ENCODE measurements around the gene BCAS3. TPM values are rescaled to one million over a fixed set of nuclear protein-coding genes. Genes with fewer than 3 reads are reported as not detected.
A peak's percentile ranks its signal among the peaks of the same experiment; 100 is the strongest.

BCAS3 gene
- total RNA-seq, 1 donor from 2014 or later: 40.8 TPM

DNA sequence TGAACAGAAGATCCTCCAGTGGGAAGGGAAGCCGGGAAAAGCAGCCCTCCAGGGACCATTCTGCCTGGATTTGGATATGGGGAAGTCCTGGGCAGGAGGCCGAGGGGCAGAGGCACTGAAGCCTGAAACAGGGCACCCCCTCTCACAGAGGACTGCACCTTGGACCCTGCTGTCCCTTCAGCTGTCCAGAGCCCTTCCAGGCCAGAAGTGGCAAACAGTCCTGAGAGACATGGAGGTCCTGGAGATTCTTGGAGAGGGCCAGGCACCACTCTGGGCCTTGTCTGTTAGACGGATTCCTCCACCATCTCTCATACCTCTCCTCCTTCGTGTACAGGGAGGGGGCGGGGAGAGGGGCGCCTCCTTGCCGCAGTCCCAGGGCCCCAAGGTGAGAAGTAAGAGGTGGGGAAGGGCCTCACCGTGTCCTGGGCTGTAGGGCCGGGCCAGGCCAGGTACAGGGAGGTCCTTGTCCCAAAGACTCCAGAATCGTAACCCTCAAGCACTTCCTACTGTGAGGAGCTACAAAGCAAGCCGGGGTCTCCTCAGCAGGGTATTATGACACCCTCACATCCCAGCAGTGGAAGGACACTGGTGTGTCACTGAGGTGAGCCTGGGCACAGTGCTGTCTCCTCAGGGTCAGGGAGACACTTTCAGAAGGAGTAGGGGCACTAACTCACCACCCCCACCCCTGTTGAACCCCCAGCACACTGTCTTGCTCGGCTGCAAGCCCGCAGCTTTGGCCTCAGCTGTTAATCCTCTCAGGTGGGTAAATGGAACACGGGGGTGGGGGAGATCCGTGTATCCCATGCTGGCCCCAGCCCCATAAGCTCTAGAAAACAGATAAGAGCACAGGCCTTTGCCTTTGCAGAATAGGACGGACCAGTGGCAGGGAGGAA is 705.4 kb downstream of the BCAS3 start:
- no peak for FAIRE-seq
- DNase-seq (ENCODE audit: low spot score in 2 of 2): no peak

DNA sequence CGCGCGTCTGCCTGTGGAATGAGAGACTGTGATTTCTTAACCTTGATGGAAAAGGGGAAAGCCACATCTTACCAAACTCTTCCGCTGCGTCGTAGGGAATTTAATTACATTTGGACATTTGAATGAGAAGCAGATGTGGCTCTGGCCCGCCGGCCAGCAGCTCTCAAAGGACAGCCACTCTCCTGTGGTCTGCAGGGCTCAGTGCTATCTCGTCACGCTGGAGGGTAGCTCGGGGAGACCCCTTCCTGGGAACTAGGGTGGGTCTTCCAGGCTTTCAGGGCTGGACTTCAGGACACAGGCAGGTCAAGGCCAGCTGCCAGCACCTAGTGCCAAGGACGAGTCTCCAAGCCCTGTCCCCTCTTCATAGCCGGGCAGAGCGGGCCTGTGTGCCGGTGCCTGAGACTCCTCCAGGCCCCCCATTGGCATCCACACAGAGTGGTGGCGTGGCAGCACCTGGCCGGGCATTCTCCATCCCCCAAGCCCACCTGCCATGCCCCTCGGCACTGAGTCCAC is 706.1 kb downstream of the BCAS3 start:
- DNase-seq (ENCODE audit: low spot score in 2 of 2): no peak
- no peak for FAIRE-seq

DNA sequence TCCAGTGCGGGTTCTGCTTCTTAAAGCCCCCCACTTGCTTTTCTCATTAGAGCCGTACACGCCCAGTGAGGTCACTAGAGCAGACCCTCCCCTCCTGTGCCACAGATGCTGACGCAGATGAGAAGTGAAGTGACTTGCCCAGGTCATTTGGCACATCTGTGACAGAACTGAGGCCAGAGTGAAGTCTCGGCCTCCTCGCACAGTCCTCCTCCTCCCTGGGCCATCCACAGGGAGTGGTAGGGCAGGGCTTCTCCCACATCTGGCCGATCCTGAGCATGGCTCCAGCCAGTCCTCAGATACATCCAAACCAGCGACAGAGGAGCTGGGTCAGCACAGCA is 706.7 kb downstream of the BCAS3 start:
- FAIRE-seq: no peak
- DNase-seq (ENCODE audit: low spot score in 2 of 2): no peak

DNA sequence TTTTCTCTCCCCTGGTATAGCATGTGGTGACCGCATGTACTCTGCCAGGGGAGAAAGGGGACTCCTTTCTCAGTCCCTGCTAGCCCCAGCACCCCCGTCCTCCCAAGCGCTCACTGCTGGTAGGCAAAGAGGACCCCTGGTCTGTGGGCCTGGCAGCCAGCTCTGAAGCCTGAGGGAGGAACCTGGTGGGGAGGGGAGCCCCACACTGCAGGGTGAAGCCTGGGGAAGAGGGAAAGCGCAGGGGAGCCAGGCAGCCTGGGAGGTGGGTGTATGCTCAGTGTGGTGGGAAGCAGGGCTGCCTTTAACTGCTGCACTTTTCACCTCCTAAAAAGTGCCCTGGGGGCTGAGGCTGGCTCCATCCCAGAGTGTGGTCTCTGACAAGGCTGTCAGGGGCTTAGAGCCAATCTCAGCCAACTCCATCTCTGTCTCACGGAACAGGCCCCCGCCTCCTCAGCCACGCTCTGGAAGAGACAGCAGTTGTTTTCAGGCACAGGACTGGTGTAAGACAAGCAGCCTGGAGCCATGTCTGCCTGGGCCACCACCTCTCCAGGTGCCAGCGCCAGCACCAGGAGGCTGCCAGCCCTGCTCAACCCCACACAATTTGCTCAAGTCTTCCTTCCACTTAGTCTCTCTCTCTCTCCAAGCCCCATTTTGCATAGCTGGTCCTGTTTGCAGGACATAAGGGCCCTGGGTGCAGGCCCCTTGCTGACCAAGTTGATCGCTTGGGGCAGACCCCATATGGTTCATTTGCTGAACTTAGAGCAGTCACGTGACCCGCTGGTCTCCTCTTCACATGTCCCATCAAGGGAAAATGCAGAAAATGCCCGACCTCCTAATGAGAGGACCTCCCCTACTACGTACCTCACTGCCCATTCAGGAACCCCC is 707.3 kb downstream of the BCAS3 start:
- no peak for DNase-seq (ENCODE audit: low spot score in 2 of 2)
- no peak for FAIRE-seq

DNA sequence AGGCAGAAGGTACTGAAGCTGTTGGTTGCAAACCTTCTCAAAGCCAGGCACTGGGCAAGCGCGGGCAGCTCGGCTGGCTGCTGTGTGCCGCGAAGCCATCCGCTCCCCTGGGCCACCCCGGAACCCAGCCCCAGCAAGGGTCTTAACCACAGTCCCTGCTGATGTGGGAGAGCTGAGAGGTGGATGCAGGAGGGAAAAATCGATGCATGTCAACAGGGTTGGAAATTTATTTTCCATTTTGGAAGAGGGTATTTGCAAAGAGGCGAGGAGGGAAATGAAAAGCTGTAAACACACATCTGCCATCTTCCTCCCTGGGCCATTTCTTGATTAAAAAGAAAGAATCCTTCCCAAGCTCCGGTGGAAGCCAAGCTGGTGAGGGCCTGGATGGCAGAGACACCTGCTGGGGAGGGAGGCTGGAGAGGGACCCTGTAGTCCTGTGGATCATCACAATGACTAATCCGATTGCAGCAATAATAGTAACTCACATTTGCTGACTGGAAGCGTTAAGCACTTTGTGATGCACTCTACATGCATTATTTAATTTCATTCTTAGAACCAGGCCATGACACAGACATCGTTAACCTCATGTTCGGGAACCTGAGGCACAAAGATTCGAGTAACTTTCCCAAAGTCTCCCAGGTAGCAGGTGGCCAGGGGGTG is 708.1 kb downstream of the BCAS3 start:
- DNase-seq (ENCODE audit: low spot score in 2 of 2) (no peak), FAIRE-seq (no peak)

DNA sequence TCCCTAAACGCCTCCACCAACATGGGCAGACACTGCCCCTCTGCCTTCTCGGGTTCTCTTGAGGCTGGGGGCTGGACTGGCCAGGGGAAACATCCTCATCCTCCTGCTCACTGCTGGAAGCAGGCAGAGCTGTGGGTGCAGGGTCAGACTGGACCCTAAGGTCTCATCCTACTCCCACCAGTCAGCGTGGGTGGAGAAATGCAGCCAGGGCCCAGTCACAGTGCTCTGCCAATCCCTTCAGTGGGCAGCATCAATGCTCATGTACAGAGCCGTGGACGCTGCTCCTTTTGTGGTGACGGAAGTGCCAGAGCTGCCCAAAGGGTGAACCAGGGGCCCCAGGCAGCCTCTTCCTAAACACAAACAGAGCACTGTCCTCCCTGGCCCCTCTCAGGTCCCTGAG is 708.6 kb downstream of the BCAS3 start:
- FAIRE-seq (no peak), DNase-seq (ENCODE audit: low spot score in 2 of 2) (no peak)

DNA sequence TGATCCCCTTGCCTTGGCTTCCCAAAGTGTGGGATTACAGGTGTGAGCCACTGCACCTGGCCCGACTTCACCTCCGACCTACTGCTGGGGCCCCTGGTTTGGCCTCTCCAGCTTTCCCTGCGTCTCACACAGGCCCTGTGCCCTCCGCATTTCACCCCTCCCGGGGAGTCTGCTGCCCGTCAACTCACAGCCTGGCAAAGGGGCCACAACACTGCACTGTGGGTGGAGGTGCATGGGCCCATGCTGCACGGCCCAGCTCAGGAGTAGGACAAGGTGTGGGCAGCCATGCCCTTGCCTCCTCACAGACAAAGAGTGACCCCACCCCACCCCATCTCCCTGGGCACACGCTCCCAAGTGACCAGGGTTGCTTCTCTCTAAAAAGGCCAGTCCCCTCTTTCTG is 709.4 kb downstream of the BCAS3 start:
- DNase-seq (ENCODE audit: low spot score in 2 of 2): no peak
- FAIRE-seq: no peak

DNA sequence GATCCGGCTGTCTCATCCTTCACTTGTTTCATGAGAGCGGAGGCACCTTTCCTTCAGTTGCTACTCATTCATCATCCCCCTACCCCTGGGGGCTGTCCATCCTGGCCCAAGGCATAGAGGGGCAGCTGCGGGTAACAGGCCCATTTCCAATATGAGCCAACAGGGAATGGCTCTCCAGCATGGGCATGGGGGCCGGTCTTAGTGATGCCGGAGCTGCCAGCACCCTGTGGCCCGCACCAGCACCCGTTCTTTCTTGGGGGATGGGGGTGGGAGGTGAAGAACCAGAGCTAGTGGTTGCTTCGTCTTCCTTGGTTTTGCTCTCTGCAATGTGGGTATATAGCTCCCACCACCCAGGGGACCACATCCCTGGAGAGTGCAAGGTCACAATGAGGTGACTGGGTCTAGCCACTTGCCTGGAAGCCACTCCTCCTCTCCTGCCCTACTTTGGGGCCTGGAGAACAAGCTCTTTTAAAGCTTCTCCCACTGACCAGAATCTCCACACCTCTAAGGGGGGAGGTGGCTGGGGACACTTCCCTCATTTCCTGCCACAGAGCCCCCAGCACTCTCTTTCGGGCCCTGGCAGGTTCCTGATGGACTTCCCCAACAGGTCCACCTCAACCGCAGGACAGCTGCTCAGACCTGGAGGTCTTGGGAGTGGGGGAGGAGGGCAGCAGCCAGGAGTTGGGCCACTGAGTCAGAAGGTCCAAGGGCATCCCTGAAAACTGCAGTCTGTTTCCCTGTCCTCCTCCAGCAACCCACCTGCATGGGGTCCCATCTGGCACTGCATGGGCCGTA is 710.1 kb downstream of the BCAS3 start:
- DNase-seq (ENCODE audit: low spot score in 2 of 2) (no peak), FAIRE-seq (no peak)

DNA sequence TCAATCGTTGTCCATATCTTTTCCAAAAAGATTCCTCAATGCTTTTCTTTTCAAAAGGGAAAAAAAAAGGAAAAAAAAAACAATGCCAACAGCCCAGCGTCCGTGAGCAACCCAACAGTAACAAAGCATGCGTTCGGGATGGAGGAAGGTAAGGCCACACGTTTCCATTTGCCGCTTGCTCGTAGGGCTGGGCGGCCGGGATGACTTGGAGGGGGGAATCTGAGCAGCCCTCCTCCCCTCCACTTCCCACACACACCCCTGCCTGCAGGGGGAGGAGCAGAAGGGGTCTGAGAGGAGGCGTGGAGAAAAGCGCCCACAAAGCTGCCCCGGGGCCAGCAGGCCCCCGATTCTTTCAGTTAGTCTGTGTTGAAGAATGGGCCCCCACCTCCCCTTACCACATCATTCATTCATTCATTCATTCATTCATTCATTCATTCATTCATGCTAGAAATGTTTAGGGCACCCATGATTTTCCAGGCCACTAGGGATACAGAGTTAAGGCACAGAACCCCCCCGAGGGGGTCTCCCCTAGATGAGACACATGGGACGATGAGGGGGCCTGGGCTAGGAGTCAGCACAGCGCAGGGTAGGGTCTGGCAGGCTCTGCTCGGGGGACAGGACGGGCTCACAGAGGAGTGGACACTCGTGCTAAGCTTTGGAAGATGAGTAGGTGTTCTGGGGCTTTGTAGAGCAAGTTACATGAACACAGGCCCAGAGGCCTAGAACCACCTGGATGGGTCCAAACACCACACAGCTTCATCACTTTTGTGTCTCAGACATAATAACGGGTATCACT is 711.1 kb downstream of the BCAS3 start:
- no peak for DNase-seq (ENCODE audit: low spot score in 2 of 2)
- FAIRE-seq: no peak

DNA sequence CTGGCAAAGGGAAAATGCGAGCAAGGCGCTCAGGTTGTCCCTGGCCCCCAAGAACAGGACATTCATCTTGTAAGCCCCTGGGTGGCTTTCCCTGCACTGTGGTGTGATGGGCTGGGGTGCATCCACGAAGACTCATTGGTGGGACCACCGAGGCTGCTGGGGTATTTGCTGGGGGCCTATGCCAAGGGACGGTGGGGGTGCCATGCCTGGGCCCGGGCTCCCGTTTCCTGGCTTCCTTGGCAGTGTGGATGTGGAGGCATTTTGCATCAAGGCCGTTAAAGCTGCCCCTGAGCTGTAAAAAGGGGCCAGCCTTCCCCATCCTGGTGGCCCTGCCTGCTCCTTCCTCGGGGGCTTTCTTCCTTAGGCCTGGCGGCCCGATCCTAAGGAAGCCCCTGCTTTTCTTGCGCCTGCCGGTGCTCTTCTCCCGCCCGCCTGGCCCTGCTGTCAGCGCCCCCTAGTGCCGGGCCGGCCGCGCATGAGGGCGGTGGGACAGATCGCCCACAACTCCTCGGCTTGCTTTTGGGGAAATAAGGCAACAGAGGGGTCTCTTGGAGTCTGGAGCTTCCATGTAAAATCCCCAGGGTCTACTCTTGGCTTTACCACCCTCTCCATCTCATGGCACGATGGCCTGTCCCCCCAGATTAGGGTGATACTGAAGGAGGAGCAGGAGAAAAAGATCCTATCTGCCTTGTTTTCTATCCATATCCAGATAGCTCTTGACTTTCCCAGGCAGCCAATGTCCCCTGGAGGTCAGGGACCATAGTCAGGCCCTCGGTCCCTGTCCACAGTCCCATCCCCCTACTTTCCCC is 712.2 kb downstream of the BCAS3 start:
- FAIRE-seq (no peak), DNase-seq (ENCODE audit: low spot score in 2 of 2) (peak in 1 of 2 donors; percentile 56)

DNA sequence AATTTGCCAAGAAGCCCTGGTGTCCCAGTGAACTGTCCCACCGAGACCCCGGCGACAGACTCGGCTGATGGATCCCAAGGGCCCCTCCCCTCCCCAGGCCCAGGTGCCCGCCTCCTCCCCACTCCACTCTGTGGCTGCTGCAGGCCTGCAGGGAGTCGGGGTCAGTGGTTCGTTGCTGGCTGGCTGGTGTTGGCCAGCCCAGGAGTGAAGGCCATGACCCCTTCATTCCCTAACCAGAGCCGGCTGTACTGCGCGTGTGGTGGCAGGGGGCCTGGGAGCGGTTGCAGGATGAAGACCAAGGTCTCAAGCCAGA is 712.8 kb downstream of the BCAS3 start:
- DNase-seq (ENCODE audit: low spot score in 2 of 2) (no peak), FAIRE-seq (no peak)

DNA sequence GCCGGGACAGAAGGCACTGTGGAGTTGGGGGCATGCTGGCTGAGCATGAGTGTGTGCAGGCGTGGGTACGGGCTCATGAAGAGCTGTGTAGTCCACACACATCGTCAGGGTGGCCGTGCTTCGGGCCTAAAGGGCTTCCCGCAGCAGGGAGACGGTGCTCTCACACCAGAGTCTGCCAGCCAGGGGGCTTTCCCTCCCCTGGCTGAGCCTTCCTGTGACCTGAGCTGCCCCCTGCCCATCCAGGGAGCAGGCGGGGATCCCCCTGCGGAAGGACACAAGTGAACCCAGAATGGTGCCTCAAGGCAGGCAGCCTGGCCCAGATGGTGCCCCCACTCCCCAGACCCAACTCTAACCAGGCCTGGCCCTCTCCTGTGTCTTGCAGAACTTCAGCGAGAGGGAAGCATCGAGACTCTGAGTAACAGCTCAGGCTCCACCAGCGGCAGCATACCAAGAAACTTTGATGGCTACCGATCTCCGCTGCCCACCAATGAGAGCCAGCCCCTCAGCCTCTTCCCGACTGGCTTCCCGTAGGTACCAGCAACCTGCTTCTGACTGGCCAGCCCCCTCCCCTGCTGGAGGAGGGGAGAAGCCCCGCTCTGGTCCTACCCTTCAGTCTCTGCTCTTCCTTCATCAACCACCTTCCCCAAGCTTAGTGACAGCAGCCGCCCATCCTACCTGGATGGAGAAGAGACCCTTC is 714.1 kb downstream of the BCAS3 start:
- FAIRE-seq: no peak
- no peak for DNase-seq (ENCODE audit: low spot score in 2 of 2)

DNA sequence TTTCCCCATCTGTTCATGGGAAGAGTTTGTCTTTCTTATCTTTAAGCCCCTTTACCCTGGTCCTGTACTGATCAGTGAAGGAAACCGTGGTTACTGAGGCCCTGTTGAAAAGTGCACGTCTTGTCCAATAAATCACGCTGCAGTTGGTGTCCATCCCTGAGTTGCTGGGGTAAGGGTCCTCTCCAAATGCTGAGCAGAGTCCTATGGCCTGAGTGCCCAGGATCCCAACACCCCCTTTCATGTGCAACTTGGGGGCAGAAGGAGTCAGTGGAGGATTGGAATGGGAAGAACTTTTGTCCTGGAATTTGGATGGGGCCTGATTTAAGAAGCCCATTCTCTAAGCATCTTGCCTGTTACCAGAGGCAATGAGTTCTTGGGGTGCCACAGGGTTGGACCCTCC is 715.0 kb downstream of the BCAS3 start:
- FAIRE-seq: no peak

DNA sequence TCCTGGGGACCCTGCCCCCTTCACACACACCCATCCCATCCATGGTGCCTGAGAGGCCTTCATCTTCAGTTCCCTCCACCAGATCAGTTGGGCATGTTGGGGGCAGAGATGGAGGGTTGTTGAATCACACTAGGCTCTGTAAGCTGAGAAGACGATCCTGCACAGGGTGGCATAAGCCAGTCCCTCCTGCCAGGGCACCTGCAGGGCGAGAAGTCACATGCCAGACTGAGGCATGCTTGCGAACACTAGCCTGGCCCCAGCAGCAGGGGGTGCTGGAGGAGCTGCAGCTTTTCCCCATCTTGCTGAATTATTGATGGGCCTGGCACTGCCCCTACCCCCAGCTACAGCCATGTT is 715.9 kb downstream of the BCAS3 start:
- DNase-seq (ENCODE audit: low spot score in 2 of 2) (no peak), FAIRE-seq (no peak)

More for the DNA sequence above, 715.0 kb downstream of the BCAS3 start:
- no peak for DNase-seq (ENCODE audit: low spot score in 2 of 2)

DNA sequence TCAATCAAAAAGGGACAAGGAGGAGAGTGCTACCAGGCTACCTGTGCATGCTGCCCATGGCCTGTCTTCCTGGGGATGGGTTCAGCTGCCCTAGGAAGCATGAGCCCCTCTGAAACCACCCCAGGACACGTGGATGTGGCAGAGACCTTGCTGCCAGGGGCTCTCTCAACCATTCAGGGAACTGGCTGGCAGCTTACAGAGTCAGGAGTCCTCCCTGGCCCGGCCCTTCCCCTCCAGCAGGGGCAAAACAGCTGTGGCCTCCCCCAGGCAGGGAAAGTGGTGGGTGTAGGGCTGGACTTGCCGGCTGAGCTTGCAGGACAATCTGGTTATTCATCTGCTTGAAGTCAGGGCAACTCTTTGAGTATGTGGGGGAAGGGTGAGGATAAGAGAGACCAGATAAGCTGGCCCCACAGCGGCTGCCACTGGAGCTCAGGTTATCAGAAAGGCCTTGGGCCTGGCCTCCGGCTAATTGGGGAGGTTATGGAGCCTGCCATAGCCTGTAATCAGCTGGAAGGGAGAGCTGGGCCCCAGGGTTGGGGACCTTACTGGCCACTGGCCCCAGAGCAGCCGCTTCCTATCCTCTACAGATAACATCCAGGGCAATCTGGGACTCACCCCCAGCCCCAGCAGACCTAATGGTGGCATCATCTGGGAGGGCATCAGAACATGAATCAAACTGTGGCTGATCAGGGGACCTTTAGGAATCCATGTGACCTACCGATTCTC is 716.4 kb downstream of the BCAS3 start:
- no peak for DNase-seq (ENCODE audit: low spot score in 2 of 2)
- FAIRE-seq: no peak

DNA sequence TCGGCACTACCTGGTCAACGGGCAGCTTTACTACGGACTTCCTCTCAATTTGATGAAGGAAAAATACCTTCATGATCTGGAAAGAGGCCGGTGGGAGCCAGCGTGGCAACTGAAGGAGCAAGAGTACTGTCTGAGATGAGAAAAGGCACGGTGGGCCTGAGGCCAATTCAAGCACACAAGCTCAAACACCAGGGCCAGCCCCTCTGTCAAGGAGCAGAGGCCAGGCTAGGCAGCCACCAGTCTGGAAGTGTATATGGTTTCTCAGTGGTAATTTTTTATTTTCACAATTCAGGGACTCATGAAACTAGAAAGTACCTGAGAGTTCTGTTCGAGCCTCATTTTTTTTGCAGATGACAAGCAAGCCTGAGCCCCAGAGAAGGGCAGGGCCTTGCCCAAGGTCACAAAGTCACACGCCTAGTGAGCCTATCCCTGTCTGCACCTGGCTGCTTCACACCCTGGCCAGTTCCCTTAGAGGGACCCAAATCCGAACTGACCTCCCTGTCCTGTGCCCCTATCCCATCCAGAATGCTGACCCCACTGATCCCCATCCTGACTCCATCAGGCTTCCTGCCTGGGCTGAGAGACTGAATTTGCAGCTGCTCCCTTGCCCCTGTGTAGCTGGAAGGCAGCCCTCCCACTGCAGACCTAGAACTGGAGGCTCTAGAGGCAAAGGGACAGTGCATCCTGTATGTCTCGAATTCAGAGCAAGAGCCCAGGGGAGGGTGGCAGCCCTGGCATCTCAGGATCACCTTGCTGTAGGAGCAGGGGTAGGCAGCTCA is 717.2 kb downstream of the BCAS3 start:
- no peak for FAIRE-seq
- DNase-seq (ENCODE audit: low spot score in 2 of 2): peak in 1 of 2 donors; percentile 38

Data from frontal cortex (tissue), 4 donors.